ENCODE results near the gene MTHFSD. TPM values are rescaled to one million over a fixed set of nuclear protein-coding genes. Genes with fewer than 3 reads are reported as not detected.

MTHFSD gene
- total and polyA plus RNA-seq, 9 donors = 9.9 to 15.4 (median 12.3) TPM

DNA sequence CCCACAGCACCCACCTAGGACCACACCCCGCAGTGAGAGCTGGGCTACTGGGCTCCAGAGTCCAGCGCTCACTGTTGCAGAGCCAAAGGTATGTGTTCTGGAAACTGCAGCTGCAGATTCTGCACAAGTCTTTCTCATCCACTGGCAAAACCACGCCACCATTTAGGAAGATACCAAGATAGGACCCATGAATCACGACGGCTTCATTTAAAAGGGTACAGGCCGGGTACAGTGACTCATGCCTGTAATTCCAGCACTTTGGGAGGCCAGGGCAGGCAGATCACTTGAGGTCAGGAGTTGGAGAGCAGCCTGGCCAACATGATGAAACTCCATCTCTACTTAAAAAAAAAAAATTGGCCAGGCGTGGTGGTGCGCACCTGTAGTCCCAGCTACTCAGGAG lies 25.9 kb downstream of the MTHFSD start:
- H3K27ac ChIP-seq (ENCODE audit: low read length) = no peak overlapping the region
- DNase-seq = no peak
- H3K27me3 ChIP-seq (ENCODE audit: control insufficient read depth, insufficient read depth, low read length) = peaks cover 33% of the 10 kb centered on the region
- no peaks in the 10 kb centered on the region for H3K9me3 ChIP-seq (replicated peaks; ENCODE audit: control insufficient read depth, low read depth, low read length)
- H3K36me3 ChIP-seq (ENCODE audit: control insufficient read depth, insufficient read depth, low read length) = peaks cover 4% of the 10 kb centered on the region
- 90% methylated on average over 8 of the region's 8 CpGs for WGBS (ENCODE audit: insufficient coverage)
- H3K4me1 ChIP-seq (ENCODE audit: control insufficient read depth, insufficient read depth, low read length) = peaks cover 10% of the 10 kb centered on the region
- no peak overlapping the region for H3K4me3 ChIP-seq (ENCODE audit: low read length)

DNA sequence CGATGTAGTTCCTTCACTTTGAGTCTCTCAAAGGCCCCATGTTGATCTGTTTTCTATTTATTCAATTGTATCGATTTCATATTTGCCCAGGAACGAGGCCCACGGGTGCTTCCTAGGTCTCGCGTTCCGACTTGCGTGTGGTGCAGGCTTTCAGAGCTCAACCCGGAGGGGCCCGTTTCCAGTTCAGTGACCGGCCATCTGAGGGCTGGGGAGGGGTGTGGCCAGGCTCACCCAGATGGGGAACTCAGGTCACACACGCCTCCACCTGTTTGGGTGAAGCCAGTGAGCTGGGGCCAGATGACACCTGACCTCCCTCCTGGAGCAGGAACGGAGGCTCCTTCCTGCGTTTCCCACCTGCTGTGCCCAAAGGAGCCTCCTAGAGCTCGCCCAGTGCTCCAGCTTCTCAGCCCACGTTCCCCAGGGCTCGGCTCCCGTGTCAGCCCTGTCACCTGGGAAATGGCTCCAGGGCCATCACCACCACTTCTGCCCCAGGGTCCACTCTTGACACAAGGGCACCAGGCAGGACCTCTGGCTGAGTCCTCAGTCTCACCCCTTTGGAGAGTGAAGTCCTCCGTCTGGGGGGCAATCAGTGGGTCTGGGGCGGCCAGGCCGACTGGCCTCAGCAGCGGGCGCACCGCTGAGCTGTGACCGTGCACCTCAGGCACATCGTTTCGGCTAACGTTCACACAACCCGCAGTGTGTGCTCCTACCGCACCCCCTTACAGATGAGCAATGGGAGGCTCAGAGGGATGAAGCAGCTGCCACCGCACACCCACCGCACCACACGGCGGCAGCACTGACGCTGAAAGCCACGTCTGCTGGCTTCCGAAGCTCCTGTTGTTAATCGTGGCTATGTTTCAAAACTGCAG lies 26.7 kb downstream of the MTHFSD start:
- H3K9me3 ChIP-seq (replicated peaks; ENCODE audit: control insufficient read depth, low read depth, low read length) = no peaks in the 10 kb centered on the region
- peaks cover 40% of the 10 kb centered on the region for H3K27me3 ChIP-seq (ENCODE audit: control insufficient read depth, insufficient read depth, low read length)
- no peak overlapping the region for H3K4me3 ChIP-seq (ENCODE audit: low read length)
- WGBS (ENCODE audit: insufficient coverage) = 83% methylated on average over 34 of the region's 38 CpGs
- H3K4me1 ChIP-seq (ENCODE audit: control insufficient read depth, insufficient read depth, low read length) = peaks cover 10% of the 10 kb centered on the region
- no peak for DNase-seq
- H3K36me3 ChIP-seq (ENCODE audit: control insufficient read depth, insufficient read depth, low read length) = peaks cover 4% of the 10 kb centered on the region
- H3K27ac ChIP-seq (ENCODE audit: low read length) = no peak overlapping the region

DNA sequence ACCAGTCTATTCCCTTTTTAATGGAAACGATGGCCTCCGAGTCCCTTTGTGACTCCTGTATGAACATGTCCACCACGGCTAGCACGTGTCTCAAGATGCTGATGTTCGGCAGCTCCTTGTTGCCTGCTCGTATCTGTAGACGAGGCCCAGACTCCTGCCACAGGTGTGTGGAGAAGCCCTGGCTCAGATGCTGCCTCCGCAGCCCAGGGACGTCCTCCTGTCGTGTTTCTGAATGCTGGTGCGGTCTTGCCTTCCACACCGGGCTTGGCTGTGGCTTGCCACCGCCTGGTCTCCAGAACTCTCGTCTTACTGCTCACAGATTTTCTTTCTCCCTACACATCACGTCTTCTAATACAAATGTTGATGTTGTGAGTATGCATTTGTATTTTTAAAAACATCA lies 27.7 kb downstream of the MTHFSD start:
- no peak for DNase-seq
- Histone ChIP-seq H3K27ac (ENCODE audit: low read length) (no peak overlapping the region), H3K4me1 (ENCODE audit: control insufficient read depth, insufficient read depth, low read length) (peaks cover 10% of the 10 kb centered on the region), H3K36me3 (ENCODE audit: control insufficient read depth, insufficient read depth, low read length) (peaks cover 3% of the 10 kb centered on the region), H3K4me3 (ENCODE audit: low read length) (no peak overlapping the region), H3K27me3 (ENCODE audit: control insufficient read depth, insufficient read depth, low read length) (peaks cover 50% of the 10 kb centered on the region), H3K9me3 (replicated peaks; ENCODE audit: control insufficient read depth, low read depth, low read length) (no peaks in the 10 kb centered on the region)
- 84% methylated on average over 10 of the region's 15 CpGs for WGBS (ENCODE audit: insufficient coverage)

DNA sequence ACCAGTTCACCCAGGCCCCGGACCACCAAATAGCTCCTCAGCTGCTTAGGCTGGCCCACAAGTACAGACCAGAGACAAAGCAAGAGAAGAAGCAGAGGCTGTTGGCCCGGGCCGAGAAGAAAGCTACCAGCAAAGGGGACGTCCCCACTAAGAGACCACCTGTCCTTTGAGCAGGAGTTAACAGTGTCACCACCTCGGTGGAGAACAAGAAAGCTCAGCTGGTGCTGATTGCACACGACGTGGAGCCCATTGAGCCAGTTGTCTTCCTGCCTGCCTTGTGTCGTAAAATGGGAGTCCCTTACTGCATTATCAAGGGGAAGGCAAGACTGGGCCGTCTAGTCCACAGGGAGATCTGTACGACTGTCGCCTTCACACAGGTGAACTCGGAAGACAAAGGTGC lies 29.3 kb downstream of the MTHFSD start:
- Histone ChIP-seq H3K9me3 (replicated peaks; ENCODE audit: control insufficient read depth, low read depth, low read length) (no peaks in the 10 kb centered on the region), H3K27ac (ENCODE audit: low read length) (no peak overlapping the region), H3K36me3 (ENCODE audit: control insufficient read depth, insufficient read depth, low read length) (no peaks in the 10 kb centered on the region), H3K4me3 (ENCODE audit: low read length) (no peak overlapping the region), H3K4me1 (ENCODE audit: control insufficient read depth, insufficient read depth, low read length) (no peaks in the 10 kb centered on the region), H3K27me3 (ENCODE audit: control insufficient read depth, insufficient read depth, low read length) (peaks cover 66% of the 10 kb centered on the region)
- no peak for DNase-seq
- WGBS (ENCODE audit: insufficient coverage) = 64% methylated on average over 11 of the region's 12 CpGs

DNA sequence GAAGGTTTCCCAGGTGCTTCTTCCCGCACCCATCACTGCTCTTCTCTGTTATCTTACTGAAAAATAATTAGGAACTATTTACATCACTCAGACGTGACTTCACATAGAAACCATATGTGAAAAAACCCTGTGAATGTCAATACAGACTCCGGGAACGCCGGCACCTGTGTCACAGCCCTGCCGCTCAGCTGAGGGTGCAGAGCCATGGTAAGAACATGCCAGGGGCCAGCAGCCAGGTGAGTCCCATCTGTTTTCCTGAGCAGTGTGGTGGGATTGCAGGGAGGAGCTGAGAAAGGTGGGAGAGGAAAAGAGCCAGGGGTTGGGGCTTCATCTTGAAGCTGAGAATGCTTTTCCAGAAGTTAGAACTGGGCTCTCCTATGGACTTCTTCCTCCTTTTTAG lies 31.0 kb downstream of the MTHFSD start:
- WGBS (ENCODE audit: insufficient coverage) = 33% methylated on average over 6 of the region's 6 CpGs
- no peak overlapping the region for H3K27ac ChIP-seq (ENCODE audit: low read length)
- peaks cover 2% of the 10 kb centered on the region for H3K4me1 ChIP-seq (ENCODE audit: control insufficient read depth, insufficient read depth, low read length)
- peaks cover 83% of the 10 kb centered on the region for H3K27me3 ChIP-seq (ENCODE audit: control insufficient read depth, insufficient read depth, low read length)
- no peak overlapping the region for H3K4me3 ChIP-seq (ENCODE audit: low read length)
- no peaks in the 10 kb centered on the region for H3K9me3 ChIP-seq (replicated peaks; ENCODE audit: control insufficient read depth, low read depth, low read length)
- H3K36me3 ChIP-seq (ENCODE audit: control insufficient read depth, insufficient read depth, low read length) = no peaks in the 10 kb centered on the region
- no peak for DNase-seq

DNA sequence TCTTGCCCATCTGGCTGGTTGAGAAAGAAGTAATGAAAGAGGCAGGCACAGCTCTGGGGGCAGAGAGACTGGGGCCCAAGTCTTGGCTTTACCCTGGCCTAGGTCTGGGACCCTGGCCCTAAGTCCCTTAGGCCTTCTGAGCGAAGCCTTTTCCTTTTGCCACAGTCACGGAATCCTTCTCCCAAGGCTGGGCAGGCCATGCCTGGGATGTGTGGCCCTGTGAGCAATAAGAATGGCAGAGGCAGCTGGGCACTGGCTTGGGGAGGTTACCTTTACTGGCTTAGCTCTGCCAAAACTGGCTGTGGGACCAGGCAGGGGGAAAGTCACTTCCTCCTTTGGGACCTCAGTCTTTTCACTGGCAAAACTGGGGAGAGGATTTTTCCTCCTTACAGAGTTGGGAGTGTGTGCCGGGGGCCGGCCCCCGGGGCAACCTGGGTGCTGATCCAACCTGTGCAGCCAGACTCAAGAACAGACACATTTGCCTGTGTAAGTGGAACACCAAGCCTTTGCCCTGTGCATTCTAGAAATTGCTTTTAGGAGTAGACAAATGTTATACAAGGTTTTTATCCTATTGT lies 31.8 kb downstream of the MTHFSD start:
- H3K27ac ChIP-seq (ENCODE audit: low read length) = no peak overlapping the region
- peaks cover 2% of the 10 kb centered on the region for H3K4me1 ChIP-seq (ENCODE audit: control insufficient read depth, insufficient read depth, low read length)
- 89% methylated on average over 2 of the region's 5 CpGs for WGBS (ENCODE audit: insufficient coverage)
- H3K36me3 ChIP-seq (ENCODE audit: control insufficient read depth, insufficient read depth, low read length) = no peaks in the 10 kb centered on the region
- no peak overlapping the region for H3K4me3 ChIP-seq (ENCODE audit: low read length)
- H3K27me3 ChIP-seq (ENCODE audit: control insufficient read depth, insufficient read depth, low read length) = peaks cover 89% of the 10 kb centered on the region
- H3K9me3 ChIP-seq (replicated peaks; ENCODE audit: control insufficient read depth, low read depth, low read length) = no peaks in the 10 kb centered on the region
- no peak for DNase-seq

DNA sequence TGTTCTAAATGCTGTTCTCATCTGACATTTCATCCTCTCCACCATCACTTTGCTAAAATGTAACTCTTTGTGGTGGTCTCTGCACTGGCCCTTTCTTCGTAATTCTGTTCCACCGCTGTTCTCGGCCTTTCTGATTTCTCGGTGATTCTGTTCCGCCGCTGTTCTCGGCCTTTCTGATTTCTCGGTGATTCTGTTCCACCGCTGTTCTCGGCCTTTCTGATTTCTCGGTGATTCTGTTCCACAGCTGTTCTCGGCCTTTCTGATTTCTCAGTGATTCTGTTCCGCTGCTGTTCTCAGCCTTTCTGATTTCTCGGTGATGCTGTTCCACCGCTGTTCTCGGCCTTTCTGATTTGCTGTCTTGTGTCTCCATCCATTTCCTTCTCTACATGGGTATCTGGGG lies 32.4 kb downstream of the MTHFSD start:
- Histone ChIP-seq H3K27ac (ENCODE audit: low read length) (no peak overlapping the region), H3K36me3 (ENCODE audit: control insufficient read depth, insufficient read depth, low read length) (no peaks in the 10 kb centered on the region), H3K4me3 (ENCODE audit: low read length) (no peak overlapping the region), H3K9me3 (replicated peaks; ENCODE audit: control insufficient read depth, low read depth, low read length) (no peaks in the 10 kb centered on the region), H3K4me1 (ENCODE audit: control insufficient read depth, insufficient read depth, low read length) (peaks cover 2% of the 10 kb centered on the region), H3K27me3 (ENCODE audit: control insufficient read depth, insufficient read depth, low read length) (peaks cover 91% of the 10 kb centered on the region)
- peak; percentile 68 for DNase-seq
- 74% methylated on average over 13 of the region's 16 CpGs for WGBS (ENCODE audit: insufficient coverage)

DNA sequence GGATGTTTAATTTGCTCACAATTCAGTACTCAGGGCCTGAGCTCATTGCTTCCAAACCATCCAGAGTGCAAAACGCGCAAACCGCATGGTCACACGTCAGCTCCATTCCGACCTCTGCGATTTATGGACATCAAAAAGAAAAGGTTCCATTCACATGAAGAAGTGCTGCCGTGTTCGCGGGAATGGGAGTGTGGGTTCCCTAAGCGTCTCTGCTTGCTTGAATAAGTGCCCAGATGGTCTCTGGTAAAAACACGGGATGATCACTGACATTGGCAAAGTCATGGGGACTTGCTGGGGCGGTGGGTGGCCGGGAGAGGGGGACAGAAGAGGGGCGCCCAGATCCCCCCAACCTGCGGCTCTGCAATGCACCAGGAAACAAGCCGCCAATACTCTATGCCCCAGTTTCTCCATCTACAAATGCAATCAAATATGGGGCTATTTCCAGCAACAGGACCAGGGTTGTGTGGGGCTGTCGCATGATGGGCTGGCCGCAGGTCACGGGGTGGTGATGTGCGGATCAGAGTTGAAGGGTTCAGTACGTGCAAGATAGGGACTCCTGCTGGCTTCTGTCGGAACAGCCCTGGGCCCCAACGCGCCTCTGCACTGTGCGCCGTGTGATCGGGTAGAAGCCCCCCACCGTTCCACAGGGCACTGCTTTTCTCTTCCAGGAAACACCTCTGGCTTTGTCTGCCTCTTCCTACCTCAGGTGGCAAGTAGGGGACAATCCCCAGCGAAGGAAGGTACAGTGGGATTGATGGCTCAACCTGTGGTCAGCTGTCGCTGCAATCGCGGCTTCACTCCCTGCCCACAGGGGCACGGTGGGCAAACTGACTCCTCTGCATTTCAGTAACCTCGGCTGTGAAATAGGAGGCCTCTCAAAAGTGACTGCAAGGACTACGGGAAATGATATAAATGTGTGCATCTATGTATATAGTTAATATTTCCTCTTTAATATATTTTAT lies 33.5 kb downstream of the MTHFSD start:
- WGBS (ENCODE audit: insufficient coverage) = 67% methylated on average over 18 of the region's 35 CpGs
- Histone ChIP-seq H3K4me3 (ENCODE audit: low read length) (no peak overlapping the region), H3K36me3 (ENCODE audit: control insufficient read depth, insufficient read depth, low read length) (no peaks in the 10 kb centered on the region), H3K27ac (ENCODE audit: low read length) (no peak overlapping the region), H3K9me3 (replicated peaks; ENCODE audit: control insufficient read depth, low read depth, low read length) (no peaks in the 10 kb centered on the region), H3K4me1 (ENCODE audit: control insufficient read depth, insufficient read depth, low read length) (peaks cover 2% of the 10 kb centered on the region), H3K27me3 (ENCODE audit: control insufficient read depth, insufficient read depth, low read length) (peaks cover 96% of the 10 kb centered on the region)
- no peak for DNase-seq

DNA sequence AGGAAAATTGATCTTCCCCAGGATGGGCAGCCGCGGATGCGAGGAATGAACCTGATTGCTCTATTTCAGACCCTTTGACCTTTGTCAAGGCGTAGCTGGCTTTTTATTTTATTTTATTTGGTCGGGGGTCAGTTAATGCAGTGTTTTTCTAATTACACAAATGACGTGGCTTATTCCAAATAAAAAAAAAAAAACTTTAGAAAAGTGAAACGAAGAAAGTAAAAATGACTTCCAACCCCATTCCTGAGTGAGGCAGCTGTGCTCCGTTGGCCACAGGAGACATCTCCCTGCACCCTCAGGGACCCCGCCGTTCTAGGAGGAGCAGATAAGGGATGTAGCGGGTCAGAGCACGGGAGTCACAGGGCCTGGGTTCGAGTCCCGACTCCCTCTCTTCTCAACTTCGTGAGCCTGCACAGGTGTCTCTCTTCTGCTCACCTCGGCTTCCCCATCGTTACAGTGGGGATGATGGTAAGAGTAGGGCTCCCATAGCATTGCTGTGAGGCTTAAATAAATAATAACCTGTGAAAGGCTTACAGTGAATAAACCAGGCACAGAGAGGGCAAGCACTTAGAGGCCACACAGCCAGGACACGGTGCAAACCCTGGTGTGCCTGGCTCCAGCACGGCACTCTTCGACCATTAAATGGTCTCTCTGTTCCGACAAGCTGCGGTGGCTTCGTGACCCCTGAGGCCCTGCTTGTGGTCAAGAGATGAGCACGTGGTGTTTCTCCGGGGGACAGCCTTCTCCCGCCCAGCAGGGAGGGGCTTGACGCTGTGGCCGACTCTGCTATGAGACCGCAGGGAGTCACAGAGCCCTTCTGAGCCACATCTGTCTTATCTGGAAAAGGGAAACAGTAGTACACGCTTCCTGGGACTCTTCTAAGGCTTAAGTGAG lies 34.5 kb downstream of the MTHFSD start:
- H3K36me3 ChIP-seq (ENCODE audit: control insufficient read depth, insufficient read depth, low read length) = no peaks in the 10 kb centered on the region
- H3K9me3 ChIP-seq (replicated peaks; ENCODE audit: control insufficient read depth, low read depth, low read length) = no peaks in the 10 kb centered on the region
- no peak overlapping the region for H3K4me3 ChIP-seq (ENCODE audit: low read length)
- WGBS (ENCODE audit: insufficient coverage) = 51% methylated on average over 12 of the region's 30 CpGs
- H3K27me3 ChIP-seq (ENCODE audit: control insufficient read depth, insufficient read depth, low read length) = peaks cover 97% of the 10 kb centered on the region
- H3K27ac ChIP-seq (ENCODE audit: low read length) = no peak overlapping the region
- H3K4me1 ChIP-seq (ENCODE audit: control insufficient read depth, insufficient read depth, low read length) = peaks cover 7% of the 10 kb centered on the region
- DNase-seq = no peak

All from muscle of leg (tissue), 11 donors.